Heart right ventricle (tissue), 16 donors: Measurements from ENCODE around the gene ABLIM2. TPM values are rescaled to one million over a fixed set of nuclear protein-coding genes. Genes with fewer than 3 reads are reported as not detected.
A peak's percentile ranks its signal among the peaks of the same experiment; 100 is the strongest.

Experiments used
- ATAC-seq, 8 donors: fragments of 200-7000 bp; cut with Tn5 transposase; one replicate each; pipeline ENCODE4 v1.9.1; 2020; ENCODE audit warnings: mild to moderate bottlenecking in 8 of 8, moderate library complexity in 8 of 8, moderate number of reproducible peaks in 1 of 8
- DNase-seq, 2 donors: peaks; one replicate each; pipeline ENCODE4 v3.0.0-alpha.2; 2020
- H3K27ac ChIP-seq, 10 donors: fragments of 200-600 bp; sonication (generic) in 2 of 10; one replicate each; pipeline versions ENCODE4 v1.5.0 to v1.8.0; 2020 to 2022; ENCODE audit warnings: mild to moderate bottlenecking in 3 of 10
- H3K27me3 ChIP-seq, 7 donors: fragments of 200-600 bp; one replicate each; pipeline ENCODE4 v1.8.0; 2021 to 2022; ENCODE audit warnings: mild to moderate bottlenecking in 2 of 7
- H3K36me3 ChIP-seq, 9 donors: fragments of 200-600 bp; sonication (generic) in 1 of 9; one replicate each; pipeline versions ENCODE4 v1.5.0 to v1.8.0; 2020 to 2022; ENCODE audit warnings: mild to moderate bottlenecking in 2 of 9
- H3K4me1 ChIP-seq, 9 donors: fragments of 200-600 bp; sonication (generic) in 1 of 9; one replicate each; pipeline versions ENCODE4 v1.5.0 to v1.8.0; 2020 to 2022; ENCODE audit warnings: mild to moderate bottlenecking in 4 of 9
- H3K4me3 ChIP-seq, 10 donors: fragments of 200-600 bp; sonication (generic) in 2 of 10; one replicate each; pipeline versions ENCODE4 v1.5.0 to v1.8.0; 2020 to 2022; ENCODE audit warnings: mild to moderate bottlenecking in 7 of 10, moderate library complexity in 2 of 10
- H3K9me3 ChIP-seq, 11 donors: fragments of 200-600 bp in 10 of 11; sonication (generic) in 2 of 11; one replicate each; pipeline versions ENCODE4 v1.5.0 to v1.8.0; 2013 to 2022; ENCODE audit warnings: mild to moderate bottlenecking in 2 of 11, control low read depth in 1 of 11, moderate library complexity in 1 of 11
- WGBS, 2 donors: extraction: QIAGEN DNeasy Blood & Tissue Kit; methylation state at CpG; one replicate each; pipeline ENCODE4 v1.1.7; 2013; ENCODE audit warnings: inconsistent platforms in 1 of 2; 5-methylcytosine and 5-hydroxymethylcytosine counted together
- intact Hi-C, 10 donors: fragments of 100-400 bp; cut with DNase I; formaldehyde crosslinking; loops; one replicate each; pipeline versions ENCODE4 v1.11.1 to v1.14.2; 2022
- polyA plus RNA-seq, 2 donors: library from polyadenylated mRNA; stranded (reverse); fragments of 200-250 nt; gene quantifications; one replicate each; pipeline ENCODE4 v1.2.3, GENCODE V29; 2013
- total RNA-seq, 10 donors: library from RNA; stranded (reverse); fragmentation: NEBNext Ultra II Directional in 3 of 10; extraction: Animal tissue kit (Norgen Biotek cat#: 25700) in 3 of 10; gene quantifications; one replicate each; pipeline versions ENCODE4 v1.2.1 to v1.2.4, GENCODE V29; 2021 to 2023
- TF ChIP-seq, protein P1 (sequence below), 9 donors: fragments of 200-600 bp; sonication (generic) in 2 of 9; IDR thresholded peaks; one replicate each; pipeline versions ENCODE4 v1.5.0 to v1.8.0; 2021 to 2022; ENCODE audit warnings: antibody characterized with exemption in 9 of 9, mild to moderate bottlenecking in 5 of 9, moderate library complexity in 1 of 9
- donor health status: Arrhythmogenic right ventricular cardiomyopathy.
- donor health status: ischemic (EF 13 %, LVEDD 7.1; RV severe dilation, severe dysfunction).
- donor health status: healthy with polysubstance abuse.
- donor health status: DM: no; HTN: yes; CAD: no.
- donor health status: DM: no; HTN: no; CAD: no.
- donor health status: ischemic (EF 25% LVEDD 6.9; RV normal size, moderate dysfunction).
- donor health status: ischemic (EF 25% LVEDD 5.7; RV mildly dilated, moderate dysfunction).
- donor health status: healthy.
- donor health status: DM: yes; HTN: yes; CAD: no.
- donor health status: Ischemic cardiomyopathy.
- donor health status: ischemic (EF 35%, LVEDD 5.7; RV mildly dilated, moderate dysfunction).
- donor health status: nonischemic (EF 11% LVEDD 7.7; RV severe dilation, severe dysfunction).
- donor health status: DM: yes; HTN: yes; CAD: no.
- donor health status: PGD.
- donor health status: ischemic (EF 29% LVEDD 5.4; RV normal size, mild dysfunction).
- donor health status: nonischemic (EF 23%, LVEDD 6.1; RV moderate dilation, normal function).

ABLIM2 gene
- total and polyA plus RNA-seq, 12 donors, result 7.2 to 27.8 (median 17.6) TPM

DNA sequence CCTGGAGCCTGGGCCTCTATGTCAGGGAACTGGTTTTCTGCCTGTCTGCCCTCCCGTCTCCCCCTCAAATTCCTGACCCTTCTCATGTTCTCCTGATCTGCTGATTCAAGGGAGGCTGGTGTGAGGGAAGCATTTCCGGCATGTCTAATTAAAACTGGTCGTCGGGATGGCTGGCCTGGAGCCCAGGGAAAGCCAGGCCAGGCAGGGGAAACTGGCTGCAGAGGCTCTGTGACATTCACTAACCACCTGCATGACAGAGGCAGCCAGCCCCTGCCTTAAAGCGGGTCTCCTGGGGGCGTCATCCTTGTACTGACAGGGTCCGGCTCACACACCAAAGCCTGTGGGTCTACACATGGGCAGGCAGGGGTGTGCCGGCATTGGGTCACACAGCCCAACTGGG, 35.2 kb downstream of the ABLIM2 start:
- intact Hi-C loops, result loop anchor here in 1 of 10 donors (10.0 kb wide), 1 partner anchor 69 kb away; no protein-coding TSS in a partner anchor
- H3K4me1 ChIP-seq, result peaks cover 2 to 15% (median 8%) of the 10 kb centered on the region in 9 donors
- WGBS, 2 donors, result 26 to 38% methylated on average over 8 of the region's 8 CpGs
- no peak overlapping the region for H3K4me3 ChIP-seq
- no peaks in the 10 kb centered on the region for H3K9me3 ChIP-seq
- DNase-seq (peak; percentile 45 to 54), ATAC-seq (peak; percentile 47 to 90 (median 70))
- no peaks in the 10 kb centered on the region for H3K27me3 ChIP-seq
- peak overlapping the region in 4 of 10 donors; percentile 15 to 58 (median 38) for H3K27ac ChIP-seq
- no peaks in the 10 kb centered on the region for H3K36me3 ChIP-seq
- TF ChIP-seq, protein P1, sequence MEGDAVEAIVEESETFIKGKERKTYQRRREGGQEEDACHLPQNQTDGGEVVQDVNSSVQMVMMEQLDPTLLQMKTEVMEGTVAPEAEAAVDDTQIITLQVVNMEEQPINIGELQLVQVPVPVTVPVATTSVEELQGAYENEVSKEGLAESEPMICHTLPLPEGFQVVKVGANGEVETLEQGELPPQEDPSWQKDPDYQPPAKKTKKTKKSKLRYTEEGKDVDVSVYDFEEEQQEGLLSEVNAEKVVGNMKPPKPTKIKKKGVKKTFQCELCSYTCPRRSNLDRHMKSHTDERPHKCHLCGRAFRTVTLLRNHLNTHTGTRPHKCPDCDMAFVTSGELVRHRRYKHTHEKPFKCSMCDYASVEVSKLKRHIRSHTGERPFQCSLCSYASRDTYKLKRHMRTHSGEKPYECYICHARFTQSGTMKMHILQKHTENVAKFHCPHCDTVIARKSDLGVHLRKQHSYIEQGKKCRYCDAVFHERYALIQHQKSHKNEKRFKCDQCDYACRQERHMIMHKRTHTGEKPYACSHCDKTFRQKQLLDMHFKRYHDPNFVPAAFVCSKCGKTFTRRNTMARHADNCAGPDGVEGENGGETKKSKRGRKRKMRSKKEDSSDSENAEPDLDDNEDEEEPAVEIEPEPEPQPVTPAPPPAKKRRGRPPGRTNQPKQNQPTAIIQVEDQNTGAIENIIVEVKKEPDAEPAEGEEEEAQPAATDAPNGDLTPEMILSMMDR (IDR thresholded peaks at IDR 0.05), result no peak

DNA sequence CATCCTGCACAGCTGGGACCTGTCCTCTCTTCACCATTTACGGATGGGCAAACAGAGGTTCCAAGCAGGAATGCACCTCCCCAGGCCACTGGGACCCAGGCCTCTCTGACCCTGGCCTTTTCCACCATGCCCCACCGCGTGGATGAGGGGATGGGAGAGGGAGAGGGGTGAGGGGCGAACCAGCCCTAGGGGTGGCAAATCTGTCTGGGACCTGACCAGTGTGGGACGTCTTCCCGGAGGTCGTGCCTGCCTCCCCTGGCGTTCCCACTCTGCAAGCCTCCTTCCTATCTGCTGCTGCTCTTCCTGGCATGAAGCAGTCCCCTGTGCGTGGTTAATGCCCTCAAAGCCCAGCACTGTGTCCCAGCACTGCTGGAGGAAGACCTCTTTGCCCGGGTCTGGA, 35.9 kb downstream of the ABLIM2 start:
- Histone ChIP-seq H3K4me3 (no peak overlapping the region), H3K4me1 (peaks cover 2 to 21% (median 14%) of the 10 kb centered on the region in 9 donors), H3K36me3 (no peaks in the 10 kb centered on the region), H3K9me3 (no peaks in the 10 kb centered on the region), H3K27me3 (no peaks in the 10 kb centered on the region), H3K27ac (peak overlapping the region in 3 of 10 donors; percentile 35 to 58 (median 41))
- WGBS, 2 donors, result 85 to 91% methylated on average over 10 of the region's 10 CpGs
- DNase-seq (no peak), ATAC-seq (peak in 1 of 8 donors; percentile 5)
- intact Hi-C loops, result loop anchor here in 1 of 10 donors (10.0 kb wide), 1 partner anchor 68 kb away; no protein-coding TSS in a partner anchor
- TF ChIP-seq, protein P1 (IDR thresholded peaks at IDR 0.05), result no peak

DNA sequence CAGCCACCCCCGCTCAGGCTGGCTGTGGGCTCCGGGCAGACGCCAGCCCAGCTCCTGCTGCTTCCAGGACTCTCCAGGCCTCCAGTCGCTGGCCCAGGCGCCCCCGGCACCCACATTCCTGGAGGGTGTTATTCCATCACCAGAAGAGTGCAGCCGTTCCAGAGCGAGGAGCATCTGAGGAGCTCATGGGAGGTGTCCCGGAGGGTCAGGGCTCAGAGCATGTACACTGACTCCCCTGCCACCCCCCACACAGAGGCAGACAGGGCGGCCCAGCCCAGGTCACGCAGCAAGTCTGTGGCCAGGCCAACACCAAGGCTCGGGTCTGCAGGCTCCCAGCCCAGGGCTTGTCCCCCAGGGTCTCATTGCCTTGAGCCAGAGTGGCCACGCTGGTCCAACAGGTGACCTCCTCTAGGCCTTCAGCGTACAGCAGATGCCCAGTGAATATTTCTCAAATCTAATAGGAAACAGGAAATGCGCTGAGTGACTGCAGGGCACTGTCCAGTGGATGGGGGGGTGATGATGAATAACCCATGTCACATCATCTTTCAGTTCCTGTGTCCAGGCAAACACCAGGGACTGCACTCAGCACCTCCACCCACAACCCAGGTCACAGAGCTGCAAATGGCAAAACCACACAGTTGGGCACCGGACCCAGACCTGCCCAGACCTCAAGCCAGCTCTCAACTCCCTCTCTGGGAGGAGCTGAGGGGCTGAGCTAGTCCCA, 37.2 kb downstream of the ABLIM2 start:
- H3K4me1 ChIP-seq, result peaks cover 2 to 31% (median 18%) of the 10 kb centered on the region in 9 donors
- ATAC-seq (no peak), DNase-seq (peak in 1 of 2 donors; percentile 9)
- 88 to 93% methylated on average over 16 of the region's 16 CpGs for WGBS, 2 donors
- intact Hi-C loops, result loop anchor here in 1 of 10 donors (10.0 kb wide), 1 partner anchor 67 kb away; no protein-coding TSS in a partner anchor
- no peak overlapping the region for H3K4me3 ChIP-seq
- no peaks in the 10 kb centered on the region for H3K27me3 ChIP-seq
- H3K36me3 ChIP-seq, result no peaks in the 10 kb centered on the region
- H3K27ac ChIP-seq, result no peak overlapping the region
- TF ChIP-seq, protein P1 (IDR thresholded peaks at IDR 0.05), result no peak
- H3K9me3 ChIP-seq, result no peaks in the 10 kb centered on the region

DNA sequence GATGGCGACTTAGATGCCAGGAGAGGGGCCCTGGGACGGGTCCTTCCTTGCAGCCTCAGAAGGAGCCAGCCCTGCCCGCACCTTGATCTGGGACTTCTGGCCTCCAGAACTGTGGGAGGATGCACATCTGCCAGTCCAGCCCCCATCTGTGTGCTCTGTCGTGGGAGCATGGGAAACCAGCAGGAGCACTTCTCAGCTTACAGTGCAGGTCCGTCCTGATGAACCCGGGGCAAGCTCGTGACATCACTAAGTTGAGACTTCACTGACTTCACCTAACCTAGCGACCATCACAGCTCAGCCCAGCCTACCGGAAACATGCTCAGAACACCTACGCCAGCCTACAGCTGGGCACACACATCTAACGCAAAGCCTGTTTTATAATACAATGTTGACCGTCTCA, 38.1 kb downstream of the ABLIM2 start:
- Histone ChIP-seq H3K4me3 (no peak overlapping the region), H3K27me3 (no peaks in the 10 kb centered on the region), H3K27ac (no peak overlapping the region), H3K9me3 (no peaks in the 10 kb centered on the region), H3K36me3 (no peaks in the 10 kb centered on the region), H3K4me1 (peaks cover 2 to 31% (median 18%) of the 10 kb centered on the region in 9 donors)
- DNase-seq, result peak in 1 of 2 donors; percentile 2
- ATAC-seq, result no peak
- TF ChIP-seq, protein P1 (IDR thresholded peaks at IDR 0.05), result no peak
- intact Hi-C loops, result loop anchor here in 1 of 10 donors (10.0 kb wide), 1 partner anchor 66 kb away; no protein-coding TSS in a partner anchor
- WGBS, 2 donors, result 83% methylated on average over 12 of the region's 12 CpGs
